ENCODE results near the gene HMGA1. TPM values are rescaled to one million over a fixed set of nuclear protein-coding genes. Genes with fewer than 3 reads are reported as not detected.

HMGA1 gene
- total RNA-seq, 1 experiment from 2014 or later: 337 TPM

DNA sequence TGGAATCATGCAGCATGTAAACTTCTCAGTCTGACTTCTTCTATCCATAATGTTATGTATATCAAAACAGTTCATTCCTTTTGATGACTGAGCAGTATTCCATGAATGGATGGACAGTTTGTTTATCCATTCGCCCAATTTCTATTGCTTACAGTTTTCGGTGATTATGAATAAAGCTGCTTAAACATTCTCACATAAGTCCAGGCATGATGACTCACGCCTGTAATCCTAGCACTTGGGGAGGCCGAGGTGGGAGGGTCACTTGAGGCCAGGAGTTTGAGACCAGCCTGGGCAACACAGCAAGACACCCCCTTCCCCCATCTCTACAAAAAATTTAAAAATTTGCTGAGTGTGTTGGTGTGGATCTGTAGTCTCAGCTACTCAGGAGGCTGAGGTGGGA lies 22.9 kb upstream of the HMGA1 start:
- no peak overlapping the region for H3K4me2 ChIP-seq (ENCODE audit: low read depth, low read length, poor library complexity, severe bottlenecking)
- H3K27ac ChIP-seq (ENCODE audit: low read length): no peak overlapping the region
- H3K4me1 ChIP-seq (ENCODE audit: low read length): no peaks in the 10 kb centered on the region
- no peaks in the 10 kb centered on the region for H3K36me3 ChIP-seq (ENCODE audit: insufficient read depth, low read length)
- H3K9ac ChIP-seq (ENCODE audit: low read length): no peak overlapping the region
- H3K9me2 ChIP-seq (replicated peaks; ENCODE audit: insufficient read depth, low read length): no peaks in the 10 kb centered on the region
- H3K9me3 ChIP-seq (ENCODE audit: low read length): no peaks in the 10 kb centered on the region
- no peak overlapping the region for H3K4me3 ChIP-seq (ENCODE audit: low read length)
- H3K27me3 ChIP-seq (ENCODE audit: low read length): no peaks in the 10 kb centered on the region
- no peaks in the 10 kb centered on the region for H4K20me1 ChIP-seq (ENCODE audit: insufficient read depth, low read depth, low read length)
- H2AFZ ChIP-seq (ENCODE audit: low read length): no peak overlapping the region
- DNase-seq: no peak
- no peaks in the 10 kb centered on the region for H3K79me2 ChIP-seq (ENCODE audit: low read length)

DNA sequence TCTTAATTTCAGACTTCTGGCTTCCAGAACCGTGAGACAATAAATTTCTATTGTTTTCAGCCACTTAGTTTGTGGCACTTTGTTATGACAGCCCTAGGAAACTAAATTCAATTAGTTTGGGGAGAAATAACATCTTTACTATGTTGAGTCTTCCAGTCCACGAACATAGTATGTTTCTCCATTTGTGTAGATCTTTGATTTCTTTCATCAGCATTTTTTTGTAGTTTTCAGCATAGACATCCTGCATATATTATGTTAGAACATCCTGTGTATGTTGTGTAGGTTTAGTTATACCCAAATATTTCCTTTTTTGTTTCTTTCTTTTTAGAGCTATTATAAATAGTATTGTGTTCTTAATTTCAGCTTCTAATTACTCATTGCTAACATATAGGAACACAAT lies 18.0 kb upstream of the HMGA1 start:
- H2AFZ ChIP-seq (ENCODE audit: low read length): no peak overlapping the region
- H3K4me3 ChIP-seq (ENCODE audit: low read length): no peak overlapping the region
- DNase-seq: no peak
- H3K9ac ChIP-seq (ENCODE audit: low read length): no peak overlapping the region
- H3K36me3 ChIP-seq (ENCODE audit: insufficient read depth, low read length): no peaks in the 10 kb centered on the region
- H3K9me3 ChIP-seq (ENCODE audit: low read length): no peaks in the 10 kb centered on the region
- no peaks in the 10 kb centered on the region for H3K79me2 ChIP-seq (ENCODE audit: low read length)
- H3K4me1 ChIP-seq (ENCODE audit: low read length): peaks cover 9% of the 10 kb centered on the region
- H3K27me3 ChIP-seq (ENCODE audit: low read length): no peaks in the 10 kb centered on the region
- H3K9me2 ChIP-seq (replicated peaks; ENCODE audit: insufficient read depth, low read length): no peaks in the 10 kb centered on the region
- no peak overlapping the region for H3K4me2 ChIP-seq (ENCODE audit: low read depth, low read length, poor library complexity, severe bottlenecking)
- H4K20me1 ChIP-seq (ENCODE audit: insufficient read depth, low read depth, low read length): no peaks in the 10 kb centered on the region
- no peak overlapping the region for H3K27ac ChIP-seq (ENCODE audit: low read length)

DNA sequence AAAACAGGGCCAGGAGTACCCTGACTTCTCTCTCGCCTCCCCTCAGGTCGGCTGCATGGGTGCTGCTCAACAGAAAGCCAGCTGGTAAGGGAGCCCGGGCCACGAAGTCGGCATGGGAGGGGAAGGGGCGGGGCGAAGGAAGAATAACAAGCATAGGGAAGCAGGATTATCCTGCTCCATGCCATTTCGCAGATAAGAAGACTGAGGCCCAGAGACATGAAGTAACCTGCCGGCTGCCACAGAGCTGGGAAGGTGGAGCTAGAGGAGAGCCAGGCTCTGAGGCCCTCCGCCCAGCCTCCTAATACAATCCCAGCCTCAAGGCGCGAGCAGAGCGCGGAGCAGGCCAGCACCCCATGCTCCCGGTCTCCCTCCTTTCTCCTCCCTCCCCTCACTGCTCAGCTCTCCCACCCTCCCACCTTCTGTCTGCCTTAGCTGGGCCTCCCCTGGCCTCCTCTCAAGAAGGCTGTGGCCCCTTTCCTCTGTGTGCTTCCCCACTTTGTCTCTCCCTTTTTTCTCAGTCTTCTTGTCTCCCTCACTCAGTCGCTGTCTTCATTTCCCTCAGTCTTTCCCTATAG lies 13.2 kb upstream of the HMGA1 start:
- peak overlapping the region; percentile 95; the same call in 1 of the 2 replicates for H2AFZ ChIP-seq (ENCODE audit: low read length)
- no peaks in the 10 kb centered on the region for H3K9me3 ChIP-seq (ENCODE audit: low read length)
- H3K4me1 ChIP-seq (ENCODE audit: low read length): peaks cover 31% of the 10 kb centered on the region
- no peaks in the 10 kb centered on the region for H3K79me2 ChIP-seq (ENCODE audit: low read length)
- H3K36me3 ChIP-seq (ENCODE audit: insufficient read depth, low read length): no peaks in the 10 kb centered on the region
- H3K4me3 ChIP-seq (ENCODE audit: low read length): peak overlapping the region; percentile 51; the same call in 1 of the 2 replicates
- H3K4me2 ChIP-seq (ENCODE audit: low read depth, low read length, poor library complexity, severe bottlenecking): peak overlapping the region; percentile 92
- H3K27me3 ChIP-seq (ENCODE audit: low read length): no peaks in the 10 kb centered on the region
- no peak overlapping the region for H3K27ac ChIP-seq (ENCODE audit: low read length)
- no peak for DNase-seq
- H3K9me2 ChIP-seq (replicated peaks; ENCODE audit: insufficient read depth, low read length): no peaks in the 10 kb centered on the region
- no peaks in the 10 kb centered on the region for H4K20me1 ChIP-seq (ENCODE audit: insufficient read depth, low read depth, low read length)
- H3K9ac ChIP-seq (ENCODE audit: low read length): peak overlapping the region; percentile 40

DNA sequence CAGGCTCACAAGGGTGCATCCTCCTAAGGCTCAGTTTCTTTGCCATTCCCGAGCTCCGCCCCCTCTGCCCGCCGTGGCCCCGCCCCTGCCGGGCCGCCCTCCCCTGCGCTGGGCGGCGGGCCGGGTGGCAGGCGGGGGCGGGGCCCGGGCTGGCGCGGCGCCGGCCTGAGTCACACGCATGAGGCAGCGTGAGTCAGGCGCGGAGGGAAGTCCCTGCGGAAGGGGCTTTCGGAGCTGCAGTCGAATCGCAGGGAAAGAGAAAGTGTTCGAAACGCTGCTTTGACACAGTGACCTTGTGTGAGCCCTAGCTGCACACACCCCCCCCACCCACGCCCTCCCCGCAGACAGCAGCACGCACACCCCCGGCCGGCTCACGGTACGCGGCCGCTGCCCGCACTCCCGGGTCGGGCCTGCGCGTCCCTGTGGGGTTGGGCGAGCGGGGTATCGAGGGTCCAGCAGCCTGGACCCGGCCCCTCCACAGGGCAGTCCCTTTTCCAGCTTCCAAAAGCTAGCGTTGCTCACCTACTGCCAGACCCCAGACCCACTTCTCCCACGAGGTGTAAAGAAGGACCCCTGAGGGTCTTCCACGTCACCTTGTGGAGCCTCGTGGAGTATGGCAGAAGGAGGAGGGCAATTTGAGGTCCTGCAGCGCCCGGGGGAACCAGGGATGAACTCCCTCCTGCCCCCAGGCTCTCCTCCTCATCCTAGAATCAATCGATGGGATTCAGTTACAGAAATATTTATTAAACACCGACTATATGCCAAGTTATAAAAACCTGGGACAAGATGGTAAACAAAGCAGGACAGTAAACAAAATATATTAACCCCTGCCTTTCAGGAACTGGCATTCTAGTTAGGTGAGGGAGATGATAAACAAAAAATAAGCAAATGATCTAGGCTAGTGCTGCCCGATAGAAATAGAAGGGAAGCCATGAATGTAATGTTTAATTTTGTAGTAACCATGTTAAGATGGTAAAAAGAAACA lies 12.4 kb upstream of the HMGA1 start:
- peak overlapping the region; percentile 95 for H2AFZ ChIP-seq (ENCODE audit: low read length)
- no peaks in the 10 kb centered on the region for H3K36me3 ChIP-seq (ENCODE audit: insufficient read depth, low read length)
- H3K27ac ChIP-seq (ENCODE audit: low read length): no peak overlapping the region
- peak; percentile 95 for DNase-seq
- H3K4me2 ChIP-seq (ENCODE audit: low read depth, low read length, poor library complexity, severe bottlenecking): peak overlapping the region; percentile 92
- no peaks in the 10 kb centered on the region for H3K27me3 ChIP-seq (ENCODE audit: low read length)
- peak overlapping the region; percentile 66 for H3K4me3 ChIP-seq (ENCODE audit: low read length)
- H3K4me1 ChIP-seq (ENCODE audit: low read length): peaks cover 31% of the 10 kb centered on the region
- peak overlapping the region; percentile 76 for H3K9ac ChIP-seq (ENCODE audit: low read length)
- no peaks in the 10 kb centered on the region for H3K79me2 ChIP-seq (ENCODE audit: low read length)
- H4K20me1 ChIP-seq (ENCODE audit: insufficient read depth, low read depth, low read length): no peaks in the 10 kb centered on the region
- no peaks in the 10 kb centered on the region for H3K9me3 ChIP-seq (ENCODE audit: low read length)
- no peaks in the 10 kb centered on the region for H3K9me2 ChIP-seq (replicated peaks; ENCODE audit: insufficient read depth, low read length)

DNA sequence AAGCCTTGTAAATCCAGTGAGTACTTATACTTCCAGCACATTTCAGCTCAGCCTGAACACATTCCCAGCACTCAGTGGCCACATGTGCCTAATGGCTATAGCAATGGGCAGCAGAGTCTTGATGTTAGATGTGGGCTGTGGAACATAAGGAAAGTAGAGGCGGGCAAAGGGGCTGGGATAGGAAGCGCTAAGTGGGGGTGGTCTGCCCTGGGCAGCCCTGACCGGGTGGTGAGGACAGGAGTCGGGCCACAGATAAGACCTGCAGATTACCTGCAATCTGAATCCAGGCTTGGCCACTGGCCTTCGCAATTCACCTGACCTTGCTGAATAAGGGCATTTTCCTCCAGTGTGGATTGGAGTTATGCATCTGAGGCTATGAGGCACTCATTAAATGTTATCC lies 11.1 kb upstream of the HMGA1 start:
- Histone ChIP-seq H3K27ac (ENCODE audit: low read length) (no peak overlapping the region), H3K9me3 (ENCODE audit: low read length) (no peaks in the 10 kb centered on the region), H2AFZ (ENCODE audit: low read length) (no peak overlapping the region), H3K9me2 (replicated peaks; ENCODE audit: insufficient read depth, low read length) (no peaks in the 10 kb centered on the region), H3K9ac (ENCODE audit: low read length) (no peak overlapping the region), H3K4me3 (ENCODE audit: low read length) (no peak overlapping the region), H3K4me2 (ENCODE audit: low read depth, low read length, poor library complexity, severe bottlenecking) (no peak overlapping the region), H3K36me3 (ENCODE audit: insufficient read depth, low read length) (no peaks in the 10 kb centered on the region), H4K20me1 (ENCODE audit: insufficient read depth, low read depth, low read length) (no peaks in the 10 kb centered on the region), H3K79me2 (ENCODE audit: low read length) (no peaks in the 10 kb centered on the region), H3K27me3 (ENCODE audit: low read length) (no peaks in the 10 kb centered on the region), H3K4me1 (ENCODE audit: low read length) (peaks cover 28% of the 10 kb centered on the region)
- DNase-seq: peak; percentile 22

DNA sequence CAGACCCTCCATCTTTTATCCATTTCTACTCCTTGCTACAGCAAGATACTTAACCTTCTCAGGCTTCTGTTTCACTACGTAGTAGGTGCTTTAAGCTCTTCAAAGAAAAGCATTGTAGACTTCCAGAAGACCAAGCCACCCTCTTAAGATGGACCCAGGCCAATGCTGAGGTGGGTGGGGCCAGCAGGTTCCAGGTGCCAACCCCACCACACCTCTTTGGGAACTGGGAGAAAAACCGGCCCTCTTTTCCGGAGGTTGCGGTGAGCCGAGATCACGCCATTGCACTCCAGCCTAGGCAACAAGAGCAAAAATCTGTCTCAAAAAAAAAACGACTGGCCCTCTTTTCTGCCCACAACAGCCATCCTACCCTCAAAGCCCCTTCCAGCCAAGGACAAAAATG lies 10.6 kb upstream of the HMGA1 start:
- no peak overlapping the region for H3K27ac ChIP-seq (ENCODE audit: low read length)
- H3K9me3 ChIP-seq (ENCODE audit: low read length): no peaks in the 10 kb centered on the region
- peaks cover 28% of the 10 kb centered on the region for H3K4me1 ChIP-seq (ENCODE audit: low read length)
- no peaks in the 10 kb centered on the region for H4K20me1 ChIP-seq (ENCODE audit: insufficient read depth, low read depth, low read length)
- DNase-seq: no peak
- no peaks in the 10 kb centered on the region for H3K36me3 ChIP-seq (ENCODE audit: insufficient read depth, low read length)
- H3K79me2 ChIP-seq (ENCODE audit: low read length): no peaks in the 10 kb centered on the region
- no peak overlapping the region for H2AFZ ChIP-seq (ENCODE audit: low read length)
- H3K9ac ChIP-seq (ENCODE audit: low read length): no peak overlapping the region
- no peak overlapping the region for H3K4me2 ChIP-seq (ENCODE audit: low read depth, low read length, poor library complexity, severe bottlenecking)
- H3K9me2 ChIP-seq (replicated peaks; ENCODE audit: insufficient read depth, low read length): no peaks in the 10 kb centered on the region
- no peaks in the 10 kb centered on the region for H3K27me3 ChIP-seq (ENCODE audit: low read length)
- H3K4me3 ChIP-seq (ENCODE audit: low read length): no peak overlapping the region

DNA sequence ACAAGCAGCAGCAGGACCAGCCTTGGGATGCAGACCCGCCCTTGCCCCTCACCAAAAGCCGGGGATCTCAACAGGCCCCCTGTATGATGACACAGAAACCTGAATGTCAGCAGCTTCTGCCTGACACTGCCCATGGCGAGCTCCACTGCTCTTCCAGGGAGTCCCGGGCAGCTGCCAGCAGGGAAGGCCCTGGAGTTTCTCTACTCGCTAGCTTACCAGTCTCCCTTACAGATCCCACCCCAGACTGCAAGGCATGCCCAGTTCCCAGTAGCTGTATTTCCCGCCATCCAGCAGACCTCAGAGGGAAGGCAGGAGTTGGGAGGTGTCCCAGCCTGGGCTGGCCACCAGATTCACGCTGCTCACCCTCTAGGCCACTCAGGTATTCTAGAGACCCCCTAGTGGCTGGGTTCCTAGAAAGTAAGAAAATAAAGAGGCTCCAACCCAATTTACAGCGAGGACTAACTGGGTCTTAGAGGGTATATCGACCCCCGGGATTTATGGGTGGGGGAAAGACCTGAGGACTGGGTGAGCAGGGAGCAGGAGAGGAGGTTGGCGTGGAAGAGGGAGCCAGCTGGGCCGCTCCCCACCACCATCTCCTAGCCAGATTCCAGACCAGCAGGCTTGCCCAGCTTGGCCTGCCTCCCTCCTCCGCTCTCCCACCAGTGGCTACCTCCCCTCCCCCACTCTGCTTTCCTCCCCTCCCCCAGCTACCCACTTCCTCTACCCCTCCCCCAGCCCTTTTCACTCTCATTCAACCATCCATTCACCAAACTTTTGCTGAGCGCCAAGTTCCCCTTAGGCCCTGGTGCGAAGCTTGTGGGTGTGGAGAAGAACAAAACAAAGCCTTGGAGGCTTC lies 9.7 kb upstream of the HMGA1 start:
- Histone ChIP-seq H3K79me2 (ENCODE audit: low read length) (no peaks in the 10 kb centered on the region), H4K20me1 (ENCODE audit: insufficient read depth, low read depth, low read length) (no peaks in the 10 kb centered on the region), H3K9ac (ENCODE audit: low read length) (no peak overlapping the region), H3K36me3 (ENCODE audit: insufficient read depth, low read length) (no peaks in the 10 kb centered on the region), H3K27ac (ENCODE audit: low read length) (no peak overlapping the region), H3K27me3 (ENCODE audit: low read length) (no peaks in the 10 kb centered on the region), H3K4me1 (ENCODE audit: low read length) (peaks cover 28% of the 10 kb centered on the region), H3K4me2 (ENCODE audit: low read depth, low read length, poor library complexity, severe bottlenecking) (no peak overlapping the region), H3K9me3 (ENCODE audit: low read length) (no peaks in the 10 kb centered on the region), H3K4me3 (ENCODE audit: low read length) (no peak overlapping the region), H2AFZ (ENCODE audit: low read length) (no peak overlapping the region), H3K9me2 (replicated peaks; ENCODE audit: insufficient read depth, low read length) (no peaks in the 10 kb centered on the region)
- peak; percentile 41 for DNase-seq

Measured in Karpas-422 (cell line).